ENCODE measurements around the gene UFL1. TPM values are rescaled to one million over a fixed set of nuclear protein-coding genes. Genes with fewer than 3 reads are reported as not detected.

The UFL1 gene
- total and polyA plus RNA-seq, 2 donors (not counting 3 experiments of a cell fraction or from before 2014, with no cell fraction given) = 3.4 to 18.3 TPM

DNA sequence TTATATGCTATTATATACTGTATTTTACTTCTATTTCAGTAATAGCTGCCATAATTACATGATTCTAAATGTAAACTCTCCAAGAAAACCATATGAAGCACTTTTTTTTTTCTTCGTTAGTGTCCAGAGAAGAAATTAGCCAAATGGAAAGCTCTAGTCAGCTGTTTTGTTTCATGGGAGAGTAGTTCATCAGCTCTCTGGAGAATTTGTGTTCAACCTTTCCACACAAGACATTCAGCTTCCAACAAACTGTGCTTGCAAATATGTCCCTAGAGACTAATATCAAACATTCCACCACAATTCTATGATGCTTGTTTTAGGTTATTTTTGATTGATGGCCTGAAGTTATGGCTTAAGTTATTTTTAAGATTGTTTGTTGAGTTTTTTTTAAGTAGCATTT, 60.8 kb downstream of the UFL1 start:
- no peaks in the 10 kb centered on the region for H3K4me1 ChIP-seq (ENCODE audit: control insufficient read depth, extremely low read depth, insufficient read depth, low read length)
- ChIA-PET POLR2A (no interaction called here), CTCF (no interaction called here)
- no peak overlapping the region for H3K9ac ChIP-seq (replicated peaks; ENCODE audit: extremely low read depth, insufficient read depth, low read length)
- TF ChIP-seq EZH2 (IDR thresholded peaks at IDR 0.05; ENCODE audit: borderline replicate concordance, low read depth, low read length, severe bottlenecking) = no peak
- no peak for TF ChIP-seq POLR2A (IDR thresholded peaks at IDR 0.05; ENCODE audit: low read depth, low read length)
- TF ChIP-seq MAX (IDR thresholded peaks at IDR 0.05; ENCODE audit: insufficient read depth, insufficient read length) = no peak
- TF ChIP-seq GATA2 (IDR thresholded peaks at IDR 0.05; ENCODE audit: insufficient read depth, insufficient read length, low read depth, low read length) = no peak
- TF ChIP-seq POLR2AphosphoS5 (IDR thresholded peaks at IDR 0.05; ENCODE audit: insufficient read depth, low read depth, low read length) = no peak
- no peak for TF ChIP-seq FOS (IDR thresholded peaks at IDR 0.05; ENCODE audit: borderline replicate concordance, insufficient read depth, low read length)
- TF ChIP-seq, protein P1, sequence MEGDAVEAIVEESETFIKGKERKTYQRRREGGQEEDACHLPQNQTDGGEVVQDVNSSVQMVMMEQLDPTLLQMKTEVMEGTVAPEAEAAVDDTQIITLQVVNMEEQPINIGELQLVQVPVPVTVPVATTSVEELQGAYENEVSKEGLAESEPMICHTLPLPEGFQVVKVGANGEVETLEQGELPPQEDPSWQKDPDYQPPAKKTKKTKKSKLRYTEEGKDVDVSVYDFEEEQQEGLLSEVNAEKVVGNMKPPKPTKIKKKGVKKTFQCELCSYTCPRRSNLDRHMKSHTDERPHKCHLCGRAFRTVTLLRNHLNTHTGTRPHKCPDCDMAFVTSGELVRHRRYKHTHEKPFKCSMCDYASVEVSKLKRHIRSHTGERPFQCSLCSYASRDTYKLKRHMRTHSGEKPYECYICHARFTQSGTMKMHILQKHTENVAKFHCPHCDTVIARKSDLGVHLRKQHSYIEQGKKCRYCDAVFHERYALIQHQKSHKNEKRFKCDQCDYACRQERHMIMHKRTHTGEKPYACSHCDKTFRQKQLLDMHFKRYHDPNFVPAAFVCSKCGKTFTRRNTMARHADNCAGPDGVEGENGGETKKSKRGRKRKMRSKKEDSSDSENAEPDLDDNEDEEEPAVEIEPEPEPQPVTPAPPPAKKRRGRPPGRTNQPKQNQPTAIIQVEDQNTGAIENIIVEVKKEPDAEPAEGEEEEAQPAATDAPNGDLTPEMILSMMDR (IDR thresholded peaks at IDR 0.05; ENCODE audit: extremely low read depth in 1 of 2, insufficient read depth in 1 of 2, low read depth in 1 of 2, low read length in 2 of 2) = no peak
- no peak for TF ChIP-seq JUN (IDR thresholded peaks at IDR 0.05; ENCODE audit: borderline replicate concordance, insufficient read depth, insufficient read length, low read depth)
- no peak for TF ChIP-seq MYC (IDR thresholded peaks at IDR 0.05; ENCODE audit: low read depth, low read length)
- intact Hi-C loops (cut with micrococcal nuclease) (no loop called here), dilution Hi-C loops (cut with MboI; ENCODE audit: extremely low pct_ligation_motif_present, low sequenced_read_pairs) (no loop called here)
- no peak for DNase-seq (ENCODE audit: low read depth, low spot score)
- H3K4me2 ChIP-seq (ENCODE audit: insufficient read depth, low read length) = no peak overlapping the region
- no peaks in the 10 kb centered on the region for H3K9me3 ChIP-seq (replicated peaks; ENCODE audit: control insufficient read depth, insufficient read depth, low read length)
- no peaks in the 10 kb centered on the region for H4K20me1 ChIP-seq (replicated peaks; ENCODE audit: control insufficient read depth, extremely low read depth, insufficient read depth, low read length)
- H3K79me2 ChIP-seq (ENCODE audit: control insufficient read depth, insufficient read depth, low read length) = no peaks in the 10 kb centered on the region
- FAIRE-seq = no peak
- no TSS peak for BruUV-seq (replicated peaks)
- H3K4me3 ChIP-seq (replicated peaks in 1 of 3; ENCODE audit: insufficient read depth in 1 of 3, low read depth in 1 of 3, low read length in 3 of 3) = no peak overlapping the region
- H3K27me3 ChIP-seq (ENCODE audit: control insufficient read depth in 2 of 2, insufficient read depth in 2 of 2, low read length in 2 of 2) = no peaks in the 10 kb centered on the region
- no peak overlapping the region for H2AFZ ChIP-seq (ENCODE audit: low read depth, low read length)
- no peak overlapping the region for H3K27ac ChIP-seq (ENCODE audit: insufficient read depth, low read depth, low read length)
- no peaks in the 10 kb centered on the region for H3K9me1 ChIP-seq (replicated peaks; ENCODE audit: control insufficient read depth, extremely low read depth, insufficient read depth, low read length)
- H3K36me3 ChIP-seq (ENCODE audit: control insufficient read depth in 2 of 2, extremely low read depth in 1 of 2, insufficient read depth in 2 of 2, low read length in 2 of 2) = no peaks in the 10 kb centered on the region

Data from endothelial cell of umbilical vein (primary cell).